ENCODE results near the gene ALDH3B1.

- TF ChIP-seq, protein P1, sequence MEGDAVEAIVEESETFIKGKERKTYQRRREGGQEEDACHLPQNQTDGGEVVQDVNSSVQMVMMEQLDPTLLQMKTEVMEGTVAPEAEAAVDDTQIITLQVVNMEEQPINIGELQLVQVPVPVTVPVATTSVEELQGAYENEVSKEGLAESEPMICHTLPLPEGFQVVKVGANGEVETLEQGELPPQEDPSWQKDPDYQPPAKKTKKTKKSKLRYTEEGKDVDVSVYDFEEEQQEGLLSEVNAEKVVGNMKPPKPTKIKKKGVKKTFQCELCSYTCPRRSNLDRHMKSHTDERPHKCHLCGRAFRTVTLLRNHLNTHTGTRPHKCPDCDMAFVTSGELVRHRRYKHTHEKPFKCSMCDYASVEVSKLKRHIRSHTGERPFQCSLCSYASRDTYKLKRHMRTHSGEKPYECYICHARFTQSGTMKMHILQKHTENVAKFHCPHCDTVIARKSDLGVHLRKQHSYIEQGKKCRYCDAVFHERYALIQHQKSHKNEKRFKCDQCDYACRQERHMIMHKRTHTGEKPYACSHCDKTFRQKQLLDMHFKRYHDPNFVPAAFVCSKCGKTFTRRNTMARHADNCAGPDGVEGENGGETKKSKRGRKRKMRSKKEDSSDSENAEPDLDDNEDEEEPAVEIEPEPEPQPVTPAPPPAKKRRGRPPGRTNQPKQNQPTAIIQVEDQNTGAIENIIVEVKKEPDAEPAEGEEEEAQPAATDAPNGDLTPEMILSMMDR (conservative IDR thresholded peaks at IDR 0.05): no peak
- TF ChIP-seq EZH2 (IDR thresholded peaks at IDR 0.05; ENCODE audit: low read depth): no peak
These were observed 64.6 kb downstream of the ALDH3B1 start for GRCh38 chr11:68074584-68075352.
